ENCODE results near the gene TYW1.
"Not testable (repeated sequence)": the region's sequence is repeated elsewhere in the genome, so short reads cannot be mapped to it uniquely, and the experiment has no call there.

The TYW1 gene

GRCh38 chr7:67036432-67037395 lies 40.1 kb downstream of the TYW1 start:
- in situ Hi-C loops (cut with HindIII; ENCODE audit: low pct_ligation_motif_present, low pct_unique_long_range_greater_than_20kb, low sequenced_read_pairs) = not testable (repeated sequence)

GRCh38 chr7:67040832-67041231 lies 44.2 kb downstream of the TYW1 start:
- DNase-seq; in situ Hi-C loops (cut with HindIII; ENCODE audit: low pct_ligation_motif_present, low pct_unique_long_range_greater_than_20kb, low sequenced_read_pairs): not testable (repeated sequence)

More at GRCh38 chr7:67036432-67037395, 40.1 kb downstream of the TYW1 start:
- not testable (repeated sequence) for DNase-seq

- DNase-seq = peak; percentile 73
- in situ Hi-C loops (cut with HindIII; ENCODE audit: low pct_ligation_motif_present, low pct_unique_long_range_greater_than_20kb, low sequenced_read_pairs) = not testable (repeated sequence)
Observed at GRCh38 chr7:67042781-67043558, 46.3 kb downstream of the TYW1 start.

- in situ Hi-C loops (cut with HindIII; ENCODE audit: low pct_ligation_motif_present, low pct_unique_long_range_greater_than_20kb, low sequenced_read_pairs); DNase-seq: not testable (repeated sequence)
Observed at GRCh38 chr7:67043559-67043930, 46.9 kb downstream of the TYW1 start.

DNA sequence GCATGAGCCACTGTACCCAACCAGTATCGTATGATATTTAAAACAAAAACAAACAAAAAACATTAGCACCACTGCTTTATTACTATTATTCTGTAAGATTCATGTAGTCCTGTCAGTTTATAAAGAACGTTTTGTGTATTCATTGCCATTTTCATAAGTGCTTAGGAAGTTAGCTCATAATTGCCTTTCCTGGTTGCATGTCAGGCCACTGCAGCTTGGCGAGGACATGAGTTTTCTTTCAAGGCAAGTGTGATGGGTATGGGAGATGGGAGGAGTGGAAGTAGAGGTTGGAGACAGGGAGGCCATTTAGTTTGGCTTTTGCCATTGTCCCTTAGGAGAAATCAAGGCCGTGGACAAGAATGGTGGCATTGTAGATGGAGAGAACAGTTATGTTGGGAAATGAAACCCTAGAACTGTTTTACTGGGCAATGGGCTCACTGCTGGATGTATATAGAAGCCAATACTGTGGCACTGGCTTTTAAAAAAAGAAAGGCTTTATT lies 48.9 kb downstream of the TYW1 start:
- DNase-seq = no peak

GRCh38 chr7:67046819-67047218 lies 50.2 kb downstream of the TYW1 start:
- in situ Hi-C loops (cut with HindIII; ENCODE audit: low pct_ligation_motif_present, low pct_unique_long_range_greater_than_20kb, low sequenced_read_pairs); DNase-seq: not testable (repeated sequence)

More for the DNA sequence above, 48.9 kb downstream of the TYW1 start:
- in situ Hi-C loops (cut with HindIII; ENCODE audit: low pct_ligation_motif_present, low pct_unique_long_range_greater_than_20kb, low sequenced_read_pairs) = no loop called here

- in situ Hi-C loops (cut with HindIII; ENCODE audit: low pct_ligation_motif_present, low pct_unique_long_range_greater_than_20kb, low sequenced_read_pairs) = not testable (repeated sequence)
Observed at GRCh38 chr7:67049908-67050307, 53.3 kb downstream of the TYW1 start.

GRCh38 chr7:67052161-67052560 lies 55.5 kb downstream of the TYW1 start:
- DNase-seq; in situ Hi-C loops (cut with HindIII; ENCODE audit: low pct_ligation_motif_present, low pct_unique_long_range_greater_than_20kb, low sequenced_read_pairs): not testable (repeated sequence)

More at GRCh38 chr7:67049908-67050307, 53.3 kb downstream of the TYW1 start:
- DNase-seq = not testable (repeated sequence)

DNA sequence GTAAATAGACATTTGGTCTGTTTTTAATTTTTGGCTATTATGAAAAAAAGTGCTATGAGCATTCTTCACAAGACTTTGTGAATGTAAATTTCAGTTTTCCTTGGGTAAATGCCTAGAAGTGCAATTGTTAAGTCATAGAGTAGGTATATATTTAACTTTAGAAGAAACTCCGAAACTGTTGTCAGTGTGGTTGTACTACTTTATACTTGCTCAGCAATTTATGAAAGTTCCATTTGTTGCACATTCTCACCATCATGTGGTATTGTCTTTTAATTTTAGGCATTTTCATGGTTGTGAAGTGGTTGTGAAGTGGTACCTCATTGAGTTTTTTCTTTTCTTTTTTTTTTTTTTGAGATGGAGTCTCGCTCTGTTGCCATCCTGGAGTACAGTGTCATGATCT lies 60.0 kb downstream of the TYW1 start:
- DNase-seq = no peak
- in situ Hi-C loops (cut with HindIII; ENCODE audit: low pct_ligation_motif_present, low pct_unique_long_range_greater_than_20kb, low sequenced_read_pairs) = no loop called here

GRCh38 chr7:67061321-67061720 lies 64.7 kb downstream of the TYW1 start:
- DNase-seq; in situ Hi-C loops (cut with HindIII; ENCODE audit: low pct_ligation_motif_present, low pct_unique_long_range_greater_than_20kb, low sequenced_read_pairs): not testable (repeated sequence)

DNA sequence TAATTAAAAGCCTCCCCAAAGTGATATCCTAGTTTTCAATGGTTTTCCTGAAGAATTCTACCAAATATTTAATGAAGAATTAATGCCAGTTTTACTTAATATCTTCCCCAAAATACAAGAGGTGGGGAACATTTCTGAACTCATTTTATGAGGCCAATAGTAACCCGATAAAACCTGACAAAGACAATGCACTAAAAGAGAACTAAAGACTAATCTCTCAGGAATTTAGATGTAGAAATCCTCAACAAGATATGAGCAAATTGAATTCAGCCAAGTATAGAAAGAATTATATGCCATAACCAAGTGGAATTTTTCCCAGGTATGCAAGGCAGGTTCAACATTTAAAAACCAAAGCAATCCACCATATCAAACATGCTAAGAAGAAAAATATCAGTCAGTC lies 66.2 kb downstream of the TYW1 start:
- DNase-seq = peak; percentile 21
- in situ Hi-C loops (cut with HindIII; ENCODE audit: low pct_ligation_motif_present, low pct_unique_long_range_greater_than_20kb, low sequenced_read_pairs) = not testable (repeated sequence)

- in situ Hi-C loops (cut with HindIII; ENCODE audit: low pct_ligation_motif_present, low pct_unique_long_range_greater_than_20kb, low sequenced_read_pairs) = not testable (repeated sequence)
- DNase-seq = peak; percentile 85
Observed at GRCh38 chr7:67066950-67067622, 70.5 kb downstream of the TYW1 start.

DNA sequence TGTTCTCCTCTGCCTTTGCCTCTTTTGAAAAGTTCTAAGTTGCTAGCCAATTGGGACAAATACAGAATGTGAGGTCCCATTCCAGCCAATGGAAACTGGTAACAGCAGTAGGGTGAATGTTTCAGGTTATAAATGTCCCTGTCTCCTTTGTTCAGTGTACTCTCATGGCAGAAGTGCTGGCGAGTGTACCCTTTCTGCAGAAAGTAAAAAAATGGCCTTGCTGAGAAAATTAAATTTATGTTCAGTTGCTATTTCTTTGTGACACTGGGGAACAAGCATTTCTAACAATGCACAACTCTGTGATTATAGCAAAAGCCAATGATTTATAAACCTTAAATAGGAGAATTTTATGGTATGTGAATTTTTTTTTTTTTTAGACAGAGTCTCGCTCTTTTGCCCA lies 79.5 kb downstream of the TYW1 start:
- DNase-seq; in situ Hi-C loops (cut with HindIII; ENCODE audit: low pct_ligation_motif_present, low pct_unique_long_range_greater_than_20kb, low sequenced_read_pairs): not testable (repeated sequence)

GRCh38 chr7:67082880-67083279 lies 86.2 kb downstream of the TYW1 start:
- DNase-seq; in situ Hi-C loops (cut with HindIII; ENCODE audit: low pct_ligation_motif_present, low pct_unique_long_range_greater_than_20kb, low sequenced_read_pairs): not testable (repeated sequence)

GRCh38 chr7:67089261-67089660 lies 92.6 kb downstream of the TYW1 start:
- DNase-seq; in situ Hi-C loops (cut with HindIII; ENCODE audit: low pct_ligation_motif_present, low pct_unique_long_range_greater_than_20kb, low sequenced_read_pairs): not testable (repeated sequence)

DNA sequence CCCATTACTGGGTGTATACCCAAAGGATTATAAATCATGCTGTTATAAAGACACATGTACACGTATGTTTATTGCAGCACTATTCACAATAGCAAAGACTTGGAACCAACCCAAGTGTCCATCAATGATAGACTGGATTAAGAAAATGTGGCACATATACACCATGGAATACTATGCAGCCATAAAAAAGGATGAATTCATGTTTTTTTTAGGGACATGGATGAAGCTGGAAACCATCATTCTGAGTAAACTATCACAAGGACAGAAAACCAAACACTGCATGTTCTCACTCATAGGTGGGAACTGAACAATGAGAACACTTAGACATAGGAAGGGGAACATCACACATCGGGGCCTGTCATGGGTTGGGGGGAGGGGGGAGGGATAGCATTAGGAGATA lies 94.4 kb downstream of the TYW1 start:
- in situ Hi-C loops (cut with HindIII; ENCODE audit: low pct_ligation_motif_present, low pct_unique_long_range_greater_than_20kb, low sequenced_read_pairs); DNase-seq: not testable (repeated sequence)

- DNase-seq; in situ Hi-C loops (cut with HindIII; ENCODE audit: low pct_ligation_motif_present, low pct_unique_long_range_greater_than_20kb, low sequenced_read_pairs): not testable (repeated sequence)
Observed at GRCh38 chr7:67098031-67098430, 101.4 kb downstream of the TYW1 start.

- DNase-seq; in situ Hi-C loops (cut with HindIII; ENCODE audit: low pct_ligation_motif_present, low pct_unique_long_range_greater_than_20kb, low sequenced_read_pairs): not testable (repeated sequence)
Observed at GRCh38 chr7:67099406-67099805, 102.8 kb downstream of the TYW1 start.

Measured in ACHN (cell line).